ENCODE measurements around the gene BCAS3. TPM values are rescaled to one million over a fixed set of nuclear protein-coding genes. Genes with fewer than 3 reads are reported as not detected.

The BCAS3 gene
- total RNA-seq, 1 experiment from 2014 or later, result 9.3 TPM

- peak; percentile 82 for DNase-seq (ENCODE audit: low read depth)
These were observed 636.9 kb downstream of the BCAS3 start for GRCh38 chr17:61314368-61315078.

DNA sequence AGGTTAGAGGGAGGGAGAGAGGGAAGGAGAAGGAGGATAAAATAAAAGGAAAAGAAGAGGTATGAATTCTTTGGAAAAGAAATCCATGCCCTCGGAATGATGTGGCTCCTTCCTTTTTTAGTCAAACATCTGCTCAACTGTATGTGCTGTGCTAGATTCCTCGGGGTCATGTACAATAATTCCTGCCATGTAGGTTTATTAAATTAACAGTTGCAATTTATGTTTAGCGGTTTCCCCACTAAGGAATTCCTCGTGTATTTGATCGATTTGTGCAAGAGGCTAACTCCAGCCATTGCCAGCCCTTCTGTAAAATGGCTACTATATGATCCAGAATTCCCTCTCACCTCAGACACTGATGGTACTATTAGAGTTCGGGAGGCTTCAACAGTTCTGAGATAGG lies 639.0 kb downstream of the BCAS3 start:
- DNase-seq (ENCODE audit: low read depth), result no peak

GRCh38 chr17:61317779-61318178 lies 640.1 kb downstream of the BCAS3 start:
- DNase-seq (ENCODE audit: low read depth), result no peak

DNA sequence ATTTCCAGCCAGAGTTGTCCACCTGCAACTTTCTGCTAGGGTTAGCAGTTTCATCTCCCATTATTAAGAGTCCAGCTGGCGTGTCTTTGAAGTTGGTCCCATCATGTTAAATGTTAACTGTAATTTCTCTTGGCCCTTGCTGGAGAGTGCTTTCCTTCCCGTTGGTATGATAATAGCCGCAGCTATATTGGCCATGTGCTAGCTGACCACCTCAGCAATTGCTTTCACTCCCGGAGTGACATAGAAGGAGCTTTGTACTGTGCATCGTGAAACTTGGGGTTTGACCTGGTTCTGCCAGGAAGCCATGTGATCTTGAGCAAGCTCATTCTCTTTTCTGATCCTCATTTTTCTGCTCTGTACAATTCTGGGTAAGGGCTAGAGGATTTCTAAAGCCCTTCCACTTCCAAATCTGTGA lies 641.0 kb downstream of the BCAS3 start:
- no peak for DNase-seq (ENCODE audit: low read depth)

- DNase-seq (ENCODE audit: low read depth), result no peak
These were observed 643.7 kb downstream of the BCAS3 start for GRCh38 chr17:61321344-61321743.

DNA sequence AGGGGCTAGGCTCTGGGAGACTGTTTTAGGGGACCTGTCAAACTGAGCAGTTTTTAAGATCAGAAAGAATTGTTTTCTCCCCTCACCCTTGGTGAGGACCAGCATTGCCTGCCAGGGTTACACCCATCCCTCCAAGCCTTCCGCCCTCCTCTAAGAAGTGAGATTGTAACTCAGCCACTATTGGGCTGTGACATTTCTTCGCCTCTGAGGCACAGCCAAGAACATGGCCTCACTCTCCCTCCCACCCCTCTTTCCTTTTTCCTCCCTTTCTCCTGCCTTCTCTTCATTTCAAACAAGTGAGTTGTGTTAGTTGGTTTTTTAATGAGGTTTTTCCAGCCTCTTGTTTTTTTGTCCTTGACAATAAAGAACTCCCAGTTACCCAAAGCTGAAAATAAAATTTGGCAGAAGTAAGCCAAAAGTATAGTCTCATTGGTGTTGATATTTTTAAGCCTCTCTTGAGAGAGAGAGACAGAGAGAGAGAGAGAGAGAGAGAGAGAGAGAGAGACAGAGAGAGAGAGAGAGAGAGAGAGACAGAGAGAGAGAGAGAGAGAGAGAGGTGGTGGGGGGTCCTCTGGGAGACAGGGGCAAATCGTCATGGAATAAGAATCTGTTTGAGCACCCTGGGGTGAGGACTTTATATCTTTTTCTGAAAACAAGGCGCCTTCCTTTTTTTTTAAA lies 644.8 kb downstream of the BCAS3 start:
- no peak for DNase-seq (ENCODE audit: low read depth)

GRCh38 chr17:61323003-61323908 lies 645.6 kb downstream of the BCAS3 start:
- no peak for DNase-seq (ENCODE audit: low read depth)

DNA sequence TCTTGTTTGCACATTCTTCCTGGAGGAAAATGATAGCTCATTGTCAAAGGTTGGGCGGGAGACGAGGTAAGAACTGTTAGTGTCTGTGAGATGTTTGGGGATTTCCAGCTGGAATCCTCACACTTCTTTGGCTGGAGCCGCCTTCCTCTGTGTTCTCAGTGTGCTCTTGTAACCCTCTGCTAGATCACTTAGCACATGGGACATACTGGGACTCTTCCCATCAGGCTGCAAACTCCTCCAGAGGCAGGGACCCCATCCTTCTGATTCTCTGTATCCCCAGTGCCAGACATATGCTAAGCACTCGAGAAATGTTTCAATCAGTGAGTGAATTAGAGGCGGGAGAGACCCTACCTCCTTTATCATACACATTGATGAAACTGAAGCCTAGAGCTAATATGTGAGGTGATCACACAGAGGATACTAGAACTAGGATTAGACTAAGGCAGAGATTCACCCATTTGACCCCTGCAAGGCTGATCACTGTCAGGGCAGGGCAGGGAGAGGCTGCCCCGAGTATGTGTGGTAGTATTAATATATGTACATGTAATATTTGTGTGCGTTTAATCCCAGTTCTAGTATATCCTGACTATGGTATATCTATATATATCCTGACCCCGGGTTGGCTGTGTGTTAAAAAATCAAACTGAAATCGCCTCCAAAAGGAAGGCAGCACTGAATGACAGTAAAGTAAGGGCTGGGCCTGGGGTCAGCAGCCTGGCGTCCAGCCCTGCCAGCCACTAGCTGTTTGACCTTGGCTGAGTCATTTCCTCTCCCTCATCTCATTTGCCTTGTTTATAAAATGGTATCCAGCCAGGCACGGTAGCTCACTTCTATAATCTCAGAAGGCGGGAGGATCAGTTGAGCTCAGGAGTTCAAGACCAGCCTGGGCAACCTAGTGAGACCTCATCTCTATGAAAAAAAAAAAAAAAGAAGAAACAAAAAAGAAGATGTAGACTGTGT lies 646.5 kb downstream of the BCAS3 start:
- peak; percentile 84 for DNase-seq (ENCODE audit: low read depth)

GRCh38 chr17:61324950-61325349 lies 647.3 kb downstream of the BCAS3 start:
- DNase-seq (ENCODE audit: low read depth), result no peak

DNA sequence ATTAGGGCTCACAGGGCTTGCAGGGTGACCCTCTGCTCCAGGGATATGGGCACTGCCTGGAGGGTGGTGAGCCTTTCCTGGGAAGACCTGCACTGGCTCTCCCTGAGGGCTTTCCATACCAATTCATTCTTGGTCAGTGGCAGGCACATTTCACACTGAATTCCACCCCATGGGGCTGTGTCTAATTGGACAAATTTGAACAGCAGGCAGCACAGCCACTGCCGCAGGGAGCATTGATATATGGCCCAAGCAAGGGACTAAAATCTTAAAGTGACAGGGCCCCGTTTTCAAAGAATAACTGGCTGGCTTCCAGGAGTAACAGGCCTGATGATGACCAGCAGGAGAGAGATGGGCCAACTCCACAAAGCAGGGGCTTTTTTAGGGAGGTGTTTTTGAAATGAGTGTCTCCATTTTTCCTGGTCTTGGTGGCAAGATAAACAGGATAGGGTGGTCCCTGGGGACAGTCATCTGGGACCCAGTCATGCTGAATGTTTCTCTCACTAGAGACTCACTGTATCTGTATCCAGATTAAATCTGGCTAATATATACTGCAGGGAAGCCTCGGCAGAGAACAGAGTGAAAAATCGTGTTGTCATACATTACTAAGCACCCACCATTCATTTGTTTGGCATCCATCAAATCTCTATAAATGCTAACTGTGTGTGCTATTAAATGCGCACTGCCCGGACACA lies 647.9 kb downstream of the BCAS3 start:
- DNase-seq (ENCODE audit: low read depth), result peak; percentile 75

DNA sequence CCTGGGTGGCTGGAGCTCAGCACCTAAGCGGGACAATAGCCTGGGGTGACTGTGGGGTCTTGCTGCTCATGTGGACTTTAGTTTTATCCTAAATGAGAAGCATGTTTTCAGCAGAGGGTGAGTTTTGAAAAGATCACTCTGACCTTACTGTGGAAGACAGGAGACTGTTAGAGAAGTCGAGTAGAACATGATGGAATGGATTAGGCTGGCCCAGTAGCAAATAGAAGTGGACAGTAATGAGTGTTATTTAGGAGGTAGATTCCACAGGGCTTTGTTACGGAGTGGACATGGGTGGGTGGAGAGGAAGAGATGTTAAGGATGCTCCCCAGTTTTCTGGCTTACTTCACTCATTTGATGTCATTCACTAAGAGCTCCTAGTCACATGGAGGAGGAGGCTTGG lies 648.7 kb downstream of the BCAS3 start:
- DNase-seq (ENCODE audit: low read depth), result no peak

DNA sequence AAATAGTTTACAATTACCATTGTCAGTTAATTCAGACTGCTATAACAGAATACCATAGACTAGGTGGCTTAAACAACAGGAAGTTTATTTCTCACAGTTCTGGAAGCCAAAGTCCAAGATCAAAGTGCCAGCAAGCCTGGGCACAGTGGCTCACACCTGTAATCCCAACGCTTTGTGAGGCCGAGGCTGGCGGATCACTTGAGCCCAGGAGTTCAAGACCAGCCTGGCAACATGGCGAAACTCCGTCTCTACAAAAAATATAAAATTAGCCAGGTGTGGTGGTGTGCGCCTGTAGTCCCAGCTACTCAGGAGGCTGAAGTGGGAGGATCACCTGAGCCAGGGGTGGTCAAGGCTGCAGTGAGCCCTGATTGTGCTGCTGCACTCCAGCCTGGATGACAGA lies 650.7 kb downstream of the BCAS3 start:
- DNase-seq (ENCODE audit: low read depth), result no peak

GRCh38 chr17:61330174-61331150 lies 652.8 kb downstream of the BCAS3 start:
- no peak for DNase-seq (ENCODE audit: low read depth)

DNA sequence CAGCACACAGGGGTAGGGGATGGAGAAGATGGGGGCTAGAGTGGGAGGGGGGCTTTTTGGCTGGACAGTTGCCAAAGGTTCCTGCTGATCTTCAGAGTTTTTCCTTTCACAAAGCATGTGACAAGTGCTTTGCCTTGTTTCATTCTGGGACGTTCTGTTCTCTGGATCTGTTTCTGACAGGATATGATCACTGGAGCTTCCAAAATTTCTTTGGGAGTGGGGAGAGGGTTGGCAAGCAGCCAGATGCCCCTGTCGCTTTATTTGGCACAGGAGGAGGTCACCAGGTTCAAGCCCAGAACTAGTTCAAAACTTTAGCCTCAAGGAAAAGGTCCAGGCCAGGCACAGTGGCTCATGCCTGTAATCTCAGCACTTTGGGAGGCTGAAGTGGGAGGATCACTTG lies 653.5 kb downstream of the BCAS3 start:
- DNase-seq (ENCODE audit: low read depth), result no peak

DNA sequence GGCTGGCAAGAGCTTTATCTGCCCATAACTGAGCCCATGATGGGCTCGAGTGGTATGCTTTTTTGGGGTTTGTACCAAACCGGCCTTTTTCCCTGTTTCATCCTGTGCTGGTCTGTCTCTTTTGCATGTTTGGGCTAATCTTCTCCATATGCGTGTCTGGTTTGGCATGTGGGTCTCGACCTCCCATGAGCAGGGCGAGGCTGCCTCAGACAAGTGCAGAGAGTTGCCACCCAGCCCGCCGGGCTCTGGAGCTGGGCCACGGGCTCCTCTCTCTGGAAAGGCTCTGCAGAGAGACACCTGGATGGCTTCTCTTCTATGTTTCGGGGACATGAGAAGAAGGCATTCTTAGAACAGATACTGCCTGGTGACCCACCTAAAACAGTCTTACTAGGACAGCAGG lies 654.2 kb downstream of the BCAS3 start:
- no peak for DNase-seq (ENCODE audit: low read depth)

GRCh38 chr17:61333136-61333535 lies 655.5 kb downstream of the BCAS3 start:
- DNase-seq (ENCODE audit: low read depth), result no peak

- DNase-seq (ENCODE audit: low read depth), result no peak
These were observed 657.0 kb downstream of the BCAS3 start for GRCh38 chr17:61334673-61335072.

DNA sequence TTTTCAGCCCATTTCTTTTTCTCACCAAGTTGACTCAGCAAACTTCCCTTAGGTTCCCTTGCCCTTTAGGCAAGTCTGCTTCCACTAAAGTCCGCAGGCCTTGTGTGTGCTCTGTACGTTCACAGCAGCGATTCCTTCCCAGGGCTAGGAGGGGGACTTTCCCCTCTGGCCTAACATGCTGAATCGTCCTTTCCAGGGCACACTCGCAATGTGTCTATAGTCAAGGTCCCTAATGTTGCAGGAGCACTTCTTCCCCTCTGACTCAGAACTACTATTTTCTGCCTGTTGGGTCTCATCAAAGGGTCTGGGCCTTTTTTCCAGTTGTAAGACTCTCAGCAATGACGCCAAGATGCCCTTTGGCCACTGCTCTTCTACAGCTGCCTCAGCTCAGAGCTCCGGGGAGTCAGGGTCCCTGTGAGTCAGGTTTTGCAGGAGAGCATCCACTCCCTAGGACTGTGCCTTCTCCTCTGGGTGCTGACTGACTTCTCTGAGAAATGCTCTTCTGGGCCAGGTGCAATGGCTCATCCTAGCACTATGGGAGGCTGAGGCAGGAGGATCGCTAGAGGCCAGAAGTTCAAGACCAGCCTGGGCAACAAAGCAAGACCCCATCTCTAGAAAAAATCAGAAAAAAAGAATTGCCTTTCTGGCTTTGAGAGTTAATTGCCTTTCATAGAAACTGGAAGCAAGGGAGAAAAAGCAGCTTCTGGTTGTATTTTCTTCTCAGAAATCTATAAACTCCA lies 657.6 kb downstream of the BCAS3 start:
- peak; percentile 53 for DNase-seq (ENCODE audit: low read depth)
